GM19025 (cell line): ENCODE data around the gene RGS16.

ENCODE experiments used
- ATAC-seq: cut with Tn5 transposase; IDR thresholded peaks from one replicate; pipeline ENCODE4 v1.9.1; 2021; ENCODE audit warnings: mild to moderate bottlenecking, low read depth, moderate library complexity; ENCODE audit not compliant: unreplicated experiment

RGS16 gene

GRCh38 chr1:182630586-182630985 is 26.4 kb upstream of the RGS16 start:
- ATAC-seq = no peak

- ATAC-seq = peak; percentile 67
Measured at GRCh38 chr1:182629499-182630096, 25.4 kb upstream of the RGS16 start.

GRCh38 chr1:182629080-182629479 is 24.9 kb upstream of the RGS16 start:
- no peak for ATAC-seq

GRCh38 chr1:182628657-182629056 is 24.5 kb upstream of the RGS16 start:
- ATAC-seq = no peak

- no peak for ATAC-seq
Measured at GRCh38 chr1:182627622-182628021, 23.4 kb upstream of the RGS16 start.

GRCh38 chr1:182626527-182626926 is 22.3 kb upstream of the RGS16 start:
- ATAC-seq = no peak

- no peak for ATAC-seq
Measured at GRCh38 chr1:182625719-182626504, 21.7 kb upstream of the RGS16 start.

- no peak for ATAC-seq
Measured at GRCh38 chr1:182625024-182625423, 20.8 kb upstream of the RGS16 start.

- ATAC-seq = no peak
Measured at GRCh38 chr1:182624577-182624976, 20.4 kb upstream of the RGS16 start.

- ATAC-seq = peak; percentile 72
Measured at GRCh38 chr1:182622901-182623528, 18.8 kb upstream of the RGS16 start.

GRCh38 chr1:182621906-182622305 is 17.7 kb upstream of the RGS16 start:
- no peak for ATAC-seq

GRCh38 chr1:182620924-182621585 is 16.9 kb upstream of the RGS16 start:
- no peak for ATAC-seq

GRCh38 chr1:182617734-182618351 is 13.7 kb upstream of the RGS16 start:
- ATAC-seq = no peak

GRCh38 chr1:182617014-182617429 is 12.8 kb upstream of the RGS16 start:
- ATAC-seq = no peak

- ATAC-seq = peak; percentile 82
Measured at GRCh38 chr1:182616130-182617013, 12.2 kb upstream of the RGS16 start.

- ATAC-seq = peak; percentile 19
Measured at GRCh38 chr1:182615468-182616129, 11.4 kb upstream of the RGS16 start.

- ATAC-seq = peak; percentile 37
Measured at GRCh38 chr1:182614796-182615454, 10.7 kb upstream of the RGS16 start.

- no peak for ATAC-seq
Measured at GRCh38 chr1:182611787-182612186, 7.6 kb upstream of the RGS16 start.

- no peak for ATAC-seq
Measured at GRCh38 chr1:182611326-182611725, 7.1 kb upstream of the RGS16 start.
